Gastroesophageal sphincter (tissue), 4 donors: ENCODE measurements around the gene BCOR. TPM values are rescaled to one million over a fixed set of nuclear protein-coding genes. Genes with fewer than 3 reads are reported as not detected.

Experiments used
- ATAC-seq: fragments of 150-250 bp; one replicate; pipeline ENCODE4 v1.9.1; 2016; ENCODE audit warnings: mild to moderate bottlenecking, moderate library complexity
- H3K27ac ChIP-seq, 4 donors: fragments of 200-600 bp; sonication (generic) in 3 of 4; 1 replicate in 3 of 4; 2 replicates in 1 of 4; pipeline ENCODE4 v1.5.1; 2016 to 2019
- H3K27me3 ChIP-seq: fragments of 200-600 bp; sonication (generic); one replicate; pipeline ENCODE4 v1.5.1; 2019
- H3K36me3 ChIP-seq, 2 donors: fragments of 200-600 bp; sonication (generic); one replicate each; pipeline ENCODE4 v1.5.1; 2019; ENCODE audit warnings: control low read depth in 1 of 2
- H3K4me1 ChIP-seq, 3 donors: fragments of 200-600 bp; sonication (generic); 1 replicate in 2 of 3; 2 replicates in 1 of 3; pipeline ENCODE4 v1.5.1; 2016 to 2019; ENCODE audit warnings: control low read depth in 2 of 3
- H3K4me3 ChIP-seq, 2 donors: fragments of 200-600 bp; sonication (generic); one replicate each; pipeline ENCODE4 v1.5.1; 2019; ENCODE audit warnings: mild to moderate bottlenecking in 1 of 2, moderate library complexity in 1 of 2
- H3K9me3 ChIP-seq, 3 donors: fragments of 200-600 bp; sonication (generic); one replicate each; pipeline ENCODE4 v1.5.1; 2017 to 2019; ENCODE audit warnings: control low read depth in 2 of 3
- CTCF ChIP-seq, 4 experiments: fragments of 200-600 bp in 2 of 4; fragments of 450-650 bp in 2 of 4; sonication (generic) in 1 of 4; IDR thresholded peaks; one replicate each; pipeline ENCODE4 v1.5.1; 2017 to 2019; ENCODE audit warnings: antibody characterized with exemption in 4 of 4, mild to moderate bottlenecking in 2 of 4, moderate library complexity in 2 of 4
- EP300 ChIP-seq: sonication (generic); formaldehyde crosslinking; IDR thresholded peaks from one replicate; pipeline ENCODE4 v1.6.1; 2017; ENCODE audit warnings: antibody characterized with exemption, mild to moderate bottlenecking
- POLR2A ChIP-seq, 2 donors: fragments of 450-650 bp; IDR thresholded peaks; one replicate each; pipeline ENCODE4 v1.6.1; 2017; ENCODE audit warnings: antibody characterized with exemption in 2 of 2, mild to moderate bottlenecking in 2 of 2, moderate library complexity in 1 of 2
- POLR2AphosphoS5 ChIP-seq: sonication (generic); formaldehyde crosslinking; IDR thresholded peaks from one replicate; pipeline ENCODE4 v1.6.1; 2017; ENCODE audit warnings: antibody characterized with exemption
- WGBS, 2 donors: methylation state at CpG; one replicate each; pipeline ENCODE4 v1.1.5; 2018; ENCODE audit warnings: low coverage in 1 of 2; 5-methylcytosine and 5-hydroxymethylcytosine counted together
- total RNA-seq, 4 donors: library from RNA; depleted of rRNA; stranded (reverse); fragments of >200 nt; gene quantifications; one replicate each; pipeline ENCODE4 v1.1.0, GENCODE V29; 2016

BCOR gene
- total RNA-seq, 4 donors from 2014 or later = 18.4 to 27.4 (median 21.4) TPM

- Histone ChIP-seq H3K27me3 (no peaks in the 10 kb centered on the region), H3K4me1 (peaks cover 0 to 28% (median 3%) of the 10 kb centered on the region in 3 donors), H3K36me3 (peaks cover 0 to 33% of the 10 kb centered on the region in 2 donors), H3K9me3 (no peaks in the 10 kb centered on the region), H3K4me3 (no peak overlapping the region), H3K27ac (no peak overlapping the region)
- WGBS, 2 donors = 35 to 80% methylated on average over 1 to 5 of the region's 7 CpGs
- ATAC-seq = no peak
- TF ChIP-seq POLR2A (IDR thresholded peaks at IDR 0.05) = no peak
- TF ChIP-seq EP300 = no peak
- TF ChIP-seq CTCF (IDR thresholded peaks at IDR 0.05) = no peak
These were observed 19.9 kb downstream of the BCOR start for GRCh38 chrX:40077906-40078305.

- Histone ChIP-seq H3K9me3 (no peaks in the 10 kb centered on the region), H3K27ac (peak overlapping the region in 1 of 4 donors; percentile 14), H3K4me3 (no peak overlapping the region), H3K4me1 (peaks cover 0 to 18% (median 3%) of the 10 kb centered on the region in 3 donors), H3K36me3 (peaks cover 0 to 43% of the 10 kb centered on the region in 2 donors), H3K27me3 (no peaks in the 10 kb centered on the region)
- ATAC-seq = no peak
- WGBS, 2 donors = 23 to 56% methylated on average over 6 to 7 of the region's 14 CpGs
- TF ChIP-seq EP300 = no peak
- no peak for TF ChIP-seq POLR2A (IDR thresholded peaks at IDR 0.05)
- TF ChIP-seq POLR2AphosphoS5 = no peak
- no peak for TF ChIP-seq CTCF (IDR thresholded peaks at IDR 0.05)
These were observed 20.8 kb downstream of the BCOR start for GRCh38 chrX:40076750-40077575.

- H3K36me3 ChIP-seq = peaks cover 0 to 57% of the 10 kb centered on the region in 2 donors
- no peak for TF ChIP-seq POLR2AphosphoS5
- no peak for TF ChIP-seq POLR2A (IDR thresholded peaks at IDR 0.05)
- no peak for TF ChIP-seq CTCF (IDR thresholded peaks at IDR 0.05)
- no peak for TF ChIP-seq EP300
- H3K27ac ChIP-seq = no peak overlapping the region
- 72% methylated on average over 3 of the region's 14 CpGs; no CpG with 5 or more reads in 1 of the 2 donors for WGBS, 2 donors
- H3K4me3 ChIP-seq = no peak overlapping the region
- no peaks in the 10 kb centered on the region for H3K9me3 ChIP-seq
- peaks cover 0 to 6% (median 0%) of the 10 kb centered on the region in 3 donors for H3K4me1 ChIP-seq
- no peaks in the 10 kb centered on the region for H3K27me3 ChIP-seq
- no peak for ATAC-seq
These were observed 22.8 kb downstream of the BCOR start for GRCh38 chrX:40074959-40075332.

GRCh38 chrX:40074080-40074958, 23.4 kb downstream of the BCOR start:
- ATAC-seq = no peak
- Histone ChIP-seq H3K27me3 (no peaks in the 10 kb centered on the region), H3K36me3 (peaks cover 0 to 63% of the 10 kb centered on the region in 2 donors), H3K9me3 (no peaks in the 10 kb centered on the region), H3K4me3 (no peak overlapping the region), H3K4me1 (peaks cover 0 to 6% (median 0%) of the 10 kb centered on the region in 3 donors), H3K27ac (no peak overlapping the region)
- TF ChIP-seq POLR2A (IDR thresholded peaks at IDR 0.05) (no peak), CTCF (IDR thresholded peaks at IDR 0.05) (no peak), EP300 (no peak), POLR2AphosphoS5 (no peak)
- 93% methylated on average over 3 to 24 of the region's 37 CpGs for WGBS, 2 donors
